ENCODE data around the gene TMA7B. TPM values are rescaled to one million over a fixed set of nuclear protein-coding genes. Genes with fewer than 3 reads are reported as not detected.
"Not testable (repeated sequence)": the region's sequence is repeated elsewhere in the genome, so short reads cannot be mapped to it uniquely, and the experiment has no call there.

TMA7B gene
- total RNA-seq, 1 donor from 2014 or later: not detected

DNA sequence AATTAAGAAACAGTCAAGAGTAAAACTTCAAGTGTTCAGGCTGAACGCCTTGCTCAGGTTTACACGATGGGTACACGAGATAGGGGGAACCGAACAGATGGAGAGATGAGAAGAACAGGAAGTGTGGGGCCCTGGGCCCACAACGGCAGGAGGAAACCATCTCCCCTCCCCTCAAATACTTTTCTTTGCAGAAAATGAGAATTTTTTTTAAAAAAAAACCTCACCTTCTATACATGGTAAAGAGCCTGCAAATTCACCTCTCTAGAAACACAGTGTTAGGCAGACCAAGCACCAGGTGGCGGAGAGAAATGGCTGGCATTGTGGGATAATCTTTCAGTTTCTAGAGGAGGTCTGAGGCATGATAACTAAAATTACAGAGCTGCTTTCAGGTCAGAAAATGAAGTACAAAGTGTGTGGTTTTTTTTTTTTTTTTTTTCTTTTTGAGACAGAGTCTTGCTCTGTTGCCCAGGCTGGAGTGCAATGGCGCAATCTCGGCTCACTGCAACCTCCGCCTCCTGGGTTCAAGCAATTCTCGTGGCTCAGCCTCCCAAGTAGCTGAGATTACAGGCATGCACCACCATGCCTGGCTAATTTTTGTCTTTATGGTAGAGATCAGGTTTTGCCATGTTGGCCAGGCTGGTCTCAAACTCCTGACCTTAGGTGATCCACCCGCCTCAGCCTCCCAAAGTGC is 8.4 kb upstream of the TMA7B start:
- DNase-seq (ENCODE audit: low read depth, low spot score): not testable (repeated sequence)

- no peak for DNase-seq (ENCODE audit: low read depth, low spot score)
Observed at GRCh38 chr22:39952347-39952746, 7.8 kb upstream of the TMA7B start.

- DNase-seq (ENCODE audit: low read depth, low spot score): no peak
Observed at GRCh38 chr22:39953101-39953500, 7.1 kb upstream of the TMA7B start.

DNA sequence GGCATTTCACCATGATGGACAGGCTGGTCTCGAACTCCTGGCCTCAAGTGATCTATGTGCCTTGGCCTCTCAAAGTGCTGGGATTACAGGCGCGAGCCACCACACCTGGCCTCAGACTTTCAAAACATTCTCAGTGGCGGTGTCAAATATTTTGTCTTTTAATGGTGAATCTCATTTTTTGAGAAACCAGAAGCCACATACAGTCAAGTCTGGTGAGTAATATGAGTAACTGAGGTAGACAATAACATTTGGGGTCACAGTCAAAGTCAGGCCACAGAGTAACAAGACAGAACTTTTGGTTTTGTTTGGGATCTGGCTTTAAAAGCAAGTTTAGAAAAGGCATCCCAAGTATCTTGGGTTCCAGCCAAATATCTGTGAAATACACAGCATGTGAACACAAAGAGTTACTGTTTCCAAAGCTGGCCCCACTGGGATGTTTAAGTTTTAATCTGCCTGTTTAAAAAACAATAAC is 5.6 kb upstream of the TMA7B start:
- no peak for DNase-seq (ENCODE audit: low read depth, low spot score)

DNA sequence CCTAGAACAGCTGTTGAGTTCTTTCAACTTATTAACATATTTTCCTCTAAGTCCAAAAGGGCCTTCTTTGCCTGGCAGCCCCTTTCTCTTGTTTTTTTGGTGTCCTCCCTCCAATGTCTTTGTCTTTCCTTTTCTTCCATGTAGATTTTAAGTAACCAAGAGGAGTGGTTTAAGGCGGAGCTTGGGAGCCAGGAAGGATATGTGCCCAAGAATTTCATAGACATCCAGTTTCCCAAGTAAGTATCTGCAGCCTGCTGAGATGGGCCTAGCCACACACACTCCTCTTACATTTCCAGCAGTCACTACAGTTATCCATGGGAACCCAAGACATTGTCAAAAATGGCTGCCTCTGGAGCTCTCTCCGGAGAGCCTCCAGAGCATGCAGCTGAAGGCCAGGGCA is 4.5 kb upstream of the TMA7B start:
- no peak for DNase-seq (ENCODE audit: low read depth, low spot score)

- DNase-seq (ENCODE audit: low read depth, low spot score): no peak
Observed at GRCh38 chr22:39956932-39957664, 3.1 kb upstream of the TMA7B start.

GRCh38 chr22:39958009-39958711 is 2.0 kb upstream of the TMA7B start:
- no peak for DNase-seq (ENCODE audit: low read depth, low spot score)

DNA sequence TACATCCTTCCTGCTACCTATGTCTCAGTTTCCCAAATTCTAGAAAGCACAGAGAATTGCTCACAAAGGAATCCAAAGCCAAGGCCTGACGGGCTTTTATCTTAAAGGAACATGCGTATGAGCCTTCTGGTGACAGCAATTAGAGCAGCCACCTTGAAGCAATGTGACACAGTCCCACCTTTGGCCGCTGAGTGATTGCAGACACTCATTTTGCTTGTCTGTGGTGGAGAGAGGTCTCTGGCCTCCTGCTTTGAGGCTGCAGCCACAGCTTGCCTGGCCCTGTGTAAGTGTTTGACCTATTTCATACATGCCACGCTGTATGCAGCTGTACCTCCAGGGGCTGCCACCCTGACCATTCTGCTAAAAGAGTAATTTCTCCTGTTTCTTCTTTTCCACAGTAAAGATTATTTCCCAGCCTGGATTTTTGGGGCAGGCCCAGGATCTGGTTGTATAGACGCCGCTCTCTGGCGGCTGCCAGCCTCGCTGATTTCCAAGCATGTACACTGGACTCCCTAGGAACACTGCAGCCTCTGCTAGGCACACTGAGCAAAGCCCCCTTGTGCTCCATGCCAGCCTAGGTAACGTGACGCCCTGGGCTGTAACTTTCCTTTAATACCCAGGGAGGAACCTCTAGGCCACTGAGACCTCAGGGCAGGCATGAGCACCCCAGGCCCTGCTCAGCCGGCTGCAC is 1.1 kb upstream of the TMA7B start:
- no peak for DNase-seq (ENCODE audit: low read depth, low spot score)

DNA sequence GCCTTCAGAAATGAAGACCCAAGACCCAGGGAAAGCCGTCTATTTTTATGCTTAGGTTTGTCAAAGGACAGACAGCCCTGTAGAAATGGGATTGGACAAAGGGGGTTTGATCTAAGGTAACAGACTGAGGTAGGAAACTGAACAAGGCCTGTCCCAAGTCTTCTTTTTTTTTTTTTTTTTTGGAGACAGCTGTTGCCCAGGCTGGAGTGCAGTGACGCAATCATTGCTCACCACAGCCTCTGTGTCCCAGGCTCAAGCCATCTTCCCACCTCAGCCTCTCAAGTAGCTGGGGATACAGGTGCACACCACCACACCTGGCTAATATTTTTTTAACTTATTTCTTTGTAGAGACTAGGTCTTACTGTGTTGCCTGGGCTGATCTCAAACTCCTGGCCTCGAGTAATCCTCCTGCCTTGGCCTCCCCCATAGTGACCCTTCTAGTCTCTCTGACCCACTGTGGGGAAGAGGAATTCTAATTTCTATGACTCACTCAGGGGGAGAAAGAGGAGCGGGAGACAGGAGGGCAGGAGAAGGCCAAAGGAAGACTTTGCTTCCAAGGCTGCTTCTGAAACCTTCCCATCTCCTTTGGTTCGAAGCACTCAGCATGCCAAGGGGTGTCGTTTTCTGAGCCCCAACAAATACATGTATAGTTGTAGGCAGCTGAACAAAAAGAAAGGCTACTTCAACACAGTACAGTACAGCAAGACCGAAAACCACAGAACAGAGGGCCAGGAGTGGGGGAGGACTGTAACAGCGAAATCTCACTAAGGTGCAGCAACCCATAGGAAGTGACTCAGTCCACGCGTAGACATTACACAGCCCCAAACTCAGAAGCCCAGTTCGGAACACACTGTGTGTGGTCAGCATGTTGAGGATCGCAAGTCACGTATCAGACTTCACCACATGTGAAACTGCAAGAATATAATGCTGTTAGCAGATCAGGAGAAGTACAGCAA is 872 bp downstream of the TMA7B start:
- no peak for DNase-seq (ENCODE audit: low read depth, low spot score)

DNA sequence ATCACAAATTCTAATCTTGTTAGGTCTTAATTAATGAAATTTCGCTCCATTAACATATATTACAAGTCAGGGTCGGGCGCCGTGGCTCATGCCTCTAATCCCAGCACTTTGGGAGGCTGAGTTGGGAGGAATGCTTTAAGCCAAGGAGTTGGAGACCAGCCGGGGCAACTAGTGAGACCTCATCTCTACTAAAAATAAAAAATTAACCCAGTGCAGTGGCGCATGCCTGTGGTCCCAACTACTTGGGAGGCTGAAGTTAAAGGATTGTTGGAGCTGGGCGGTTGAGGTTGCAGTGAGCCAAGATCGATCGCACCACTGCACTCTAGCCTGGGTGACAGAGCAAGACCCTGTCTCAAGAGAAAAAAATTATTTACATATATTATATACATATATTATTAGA is 1.9 kb downstream of the TMA7B start:
- no peak for DNase-seq (ENCODE audit: low read depth, low spot score)

- DNase-seq (ENCODE audit: low read depth, low spot score): no peak
Observed at GRCh38 chr22:39965748-39966147, 5.6 kb downstream of the TMA7B start.

DNA sequence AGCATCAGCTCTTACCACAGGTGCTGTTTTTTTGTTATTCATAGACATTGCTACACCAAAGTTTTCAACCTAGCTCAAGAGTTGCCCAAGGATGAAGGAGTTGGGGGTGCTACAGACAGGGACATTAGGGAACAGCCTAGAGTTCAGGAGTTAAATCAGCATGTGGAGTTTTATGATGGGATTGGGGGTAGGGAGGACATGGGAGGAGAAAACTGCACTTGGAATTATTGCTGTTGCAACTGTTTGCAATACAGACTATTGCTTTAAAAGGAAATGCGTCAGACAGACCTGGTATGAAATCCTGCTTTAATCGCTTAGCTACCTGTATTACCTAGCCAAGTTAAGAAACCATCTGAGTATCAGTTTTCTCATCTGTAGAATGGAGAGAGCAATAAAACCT is 6.3 kb downstream of the TMA7B start:
- DNase-seq (ENCODE audit: low read depth, low spot score): no peak

GRCh38 chr22:39967103-39967829 is 7.1 kb downstream of the TMA7B start:
- no peak for DNase-seq (ENCODE audit: low read depth, low spot score)

GRCh38 chr22:39967996-39968972 is 8.1 kb downstream of the TMA7B start:
- no peak for DNase-seq (ENCODE audit: low read depth, low spot score)

DNA sequence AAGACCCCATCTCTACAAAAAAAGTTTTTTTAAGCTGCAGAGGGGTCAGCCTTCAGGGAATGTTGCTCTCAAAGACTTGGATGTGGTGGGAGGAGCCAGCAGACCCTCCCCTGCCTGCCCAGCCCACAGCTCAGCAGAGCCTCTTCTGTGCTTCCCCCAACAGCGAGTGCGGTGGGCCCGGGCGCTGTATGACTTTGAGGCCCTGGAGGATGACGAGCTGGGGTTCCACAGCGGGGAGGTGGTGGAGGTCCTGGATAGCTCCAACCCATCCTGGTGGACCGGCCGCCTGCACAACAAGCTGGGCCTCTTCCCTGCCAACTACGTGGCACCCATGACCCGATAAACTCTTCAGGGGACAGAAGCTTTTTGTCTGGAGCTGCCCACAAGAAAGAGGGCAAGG is 10.5 kb downstream of the TMA7B start:
- no peak for DNase-seq (ENCODE audit: low read depth, low spot score)

GRCh38 chr22:39972641-39973040 is 12.4 kb downstream of the TMA7B start:
- DNase-seq (ENCODE audit: low read depth, low spot score): no peak

GRCh38 chr22:39973656-39974055 is 13.5 kb downstream of the TMA7B start:
- DNase-seq (ENCODE audit: low read depth, low spot score): no peak

- DNase-seq (ENCODE audit: low read depth, low spot score): no peak
Observed at GRCh38 chr22:39974065-39974464, 13.9 kb downstream of the TMA7B start.

GRCh38 chr22:39979048-39979447 is 18.9 kb downstream of the TMA7B start:
- no peak for DNase-seq (ENCODE audit: low read depth, low spot score)
